Lung (tissue), 12 donors: ENCODE measurements around the gene SUN1. TPM values are rescaled to one million over a fixed set of nuclear protein-coding genes. Genes with fewer than 3 reads are reported as not detected.

ENCODE experiments used
- ATAC-seq: fragments of 200-7000 bp; cut with Tn5 transposase; one replicate; pipeline ENCODE4 v1.9.1; 2020; ENCODE audit warnings: moderate number of reproducible peaks; ENCODE audit not compliant: insufficient read depth, low FRiP score
- DNase-seq, 3 donors: peaks; one replicate each; pipeline ENCODE4 v3.0.0-alpha.2; 2013 to 2017
- H3K27ac ChIP-seq, 2 donors: one replicate each; pipeline ENCODE4 v1.5.1; 2013; ENCODE audit warnings: mild to moderate bottlenecking in 2 of 2, moderate library complexity in 2 of 2, control low read depth in 1 of 2, inconsistent platforms in 1 of 2, low read depth in 1 of 2, low read length in 1 of 2
- H3K27me3 ChIP-seq, 3 donors: one replicate each; pipeline ENCODE4 v1.5.1; 2013; ENCODE audit warnings: low read length in 2 of 3; ENCODE audit not compliant: control insufficient read depth in 3 of 3, insufficient read depth in 3 of 3
- H3K36me3 ChIP-seq, 4 donors: one replicate each; pipeline ENCODE4 v1.5.1; 2013; ENCODE audit warnings: low read length in 4 of 4, mild to moderate bottlenecking in 1 of 4, moderate library complexity in 1 of 4; ENCODE audit not compliant: control insufficient read depth in 4 of 4, insufficient read depth in 4 of 4
- H3K4me1 ChIP-seq, 5 donors: one replicate each; pipeline ENCODE4 v1.5.1; 2013; ENCODE audit warnings: low read length in 5 of 5, mild to moderate bottlenecking in 2 of 5, moderate library complexity in 1 of 5; ENCODE audit not compliant: control insufficient read depth in 5 of 5, insufficient read depth in 5 of 5
- H3K4me3 ChIP-seq: one replicate; pipeline ENCODE4 v1.5.1; 2013; ENCODE audit warnings: mild to moderate bottlenecking, control low read depth, moderate library complexity
- H3K9ac ChIP-seq, 2 donors: one replicate each; pipeline ENCODE4 v1.5.1; 2013; ENCODE audit warnings: low read length in 2 of 2, control low read depth in 1 of 2; ENCODE audit not compliant: insufficient read depth in 1 of 2
- H3K9me3 ChIP-seq, 4 donors: one replicate each; pipeline ENCODE4 v1.5.1; 2013; ENCODE audit warnings: low read length in 3 of 4, mild to moderate bottlenecking in 1 of 4, moderate library complexity in 1 of 4; ENCODE audit not compliant: control insufficient read depth in 4 of 4, insufficient read depth in 3 of 4
- CTCF ChIP-seq: IDR thresholded peaks from 2 replicates; pipeline ENCODE4 v1.5.1; 2012; ENCODE audit warnings: mild to moderate bottlenecking; ENCODE audit errors: control extremely low read depth, extremely low read depth
- WGBS, 2 donors: extraction: QIAGEN DNeasy Blood & Tissue Kit; methylation state at CpG; one replicate each; pipeline ENCODE4 v1.1.7; 2013; 5-methylcytosine and 5-hydroxymethylcytosine counted together
- polyA plus RNA-seq, 2 donors: library from polyadenylated mRNA; stranded (reverse); fragments of 200-250 nt; gene quantifications; one replicate each; pipeline ENCODE4 v1.2.1, GENCODE V29; 2013
- total RNA-seq, 2 donors: library from RNA; depleted of rRNA in 1 of 2; stranded (reverse); fragments of >200 nt in 1 of 2; gene quantifications; one replicate each; pipeline ENCODE4 v1.2.1, GENCODE V29; 2014 to 2021
- donor health status: control.
- donor health status: control.
- donor health status: Bipolar disorder and iron deficiency.
- donor health status: healthy.
- donor health status: DM: yes; HTN: yes; CAD: no.

Gene SUN1
- total and polyA plus RNA-seq, 4 donors = 69.6 to 349 (median 104) TPM

- 90 to 92% methylated on average over 8 of the region's 8 CpGs for WGBS, 2 donors
- H3K27me3 ChIP-seq = no peaks in the 10 kb centered on the region
- H3K36me3 ChIP-seq = peaks cover 5 to 37% (median 29%) of the 10 kb centered on the region in 4 donors
- no peak for TF ChIP-seq CTCF
- no peak for DNase-seq
- ATAC-seq = no peak
- H3K4me1 ChIP-seq = no peaks in the 10 kb centered on the region
- no peak overlapping the region for H3K27ac ChIP-seq
- H3K9ac ChIP-seq = no peak overlapping the region
- no peak overlapping the region for H3K4me3 ChIP-seq
- no peaks in the 10 kb centered on the region for H3K9me3 ChIP-seq
These were observed 10.3 kb downstream of the SUN1 start for GRCh38 chr7:842431-843031.

GRCh38 chr7:843230-843629, 11.0 kb downstream of the SUN1 start:
- 95 to 97% methylated on average over 17 of the region's 17 CpGs for WGBS, 2 donors
- Histone ChIP-seq H3K27me3 (no peaks in the 10 kb centered on the region), H3K9me3 (no peaks in the 10 kb centered on the region), H3K4me3 (no peak overlapping the region), H3K4me1 (no peaks in the 10 kb centered on the region), H3K36me3 (peaks cover 5 to 40% (median 29%) of the 10 kb centered on the region in 4 donors), H3K9ac (no peak overlapping the region), H3K27ac (no peak overlapping the region)
- no peak for TF ChIP-seq CTCF
- no peak for DNase-seq
- no peak for ATAC-seq

- H3K36me3 ChIP-seq = peaks cover 5 to 43% (median 28%) of the 10 kb centered on the region in 4 donors
- DNase-seq = no peak
These were observed 11.8 kb downstream of the SUN1 start for GRCh38 chr7:844043-844442.

More at GRCh38 chr7:844043-844442, 11.8 kb downstream of the SUN1 start:
- no peak overlapping the region for H3K9ac ChIP-seq
- no peak for ATAC-seq
- no peak for TF ChIP-seq CTCF
- no peaks in the 10 kb centered on the region for H3K9me3 ChIP-seq
- no peak overlapping the region for H3K4me3 ChIP-seq
- H3K4me1 ChIP-seq = no peaks in the 10 kb centered on the region
- no peak overlapping the region for H3K27ac ChIP-seq
- H3K27me3 ChIP-seq = no peaks in the 10 kb centered on the region
- WGBS, 2 donors = 95 to 97% methylated on average over 14 of the region's 14 CpGs
